Transverse colon (tissue), 4 donors: ENCODE data around the gene STRIP1. TPM values are rescaled to one million over a fixed set of nuclear protein-coding genes. Genes with fewer than 3 reads are reported as not detected.

Experiments
- DNase-seq: peaks from one replicate; pipeline ENCODE4 v3.0.0-alpha.2; 2019
- H3K27ac ChIP-seq, 4 donors: fragments of 200-600 bp; sonication (generic); 2 replicates each; pipeline ENCODE4 v1.5.1; 2016 to 2018; ENCODE audit warnings: inconsistent platforms in 4 of 4
- H3K27me3 ChIP-seq: fragments of 200-600 bp; sonication (generic); 2 replicates; pipeline ENCODE4 v1.5.1; 2017; ENCODE audit warnings: inconsistent platforms
- H3K36me3 ChIP-seq, 4 donors: fragments of 200-600 bp; sonication (generic); 2 replicates each; pipeline ENCODE4 v1.5.1; 2017 to 2019; ENCODE audit warnings: inconsistent platforms in 4 of 4
- H3K4me1 ChIP-seq, 4 donors: fragments of 200-600 bp; sonication (generic); 2 replicates each; pipeline ENCODE4 v1.5.1; 2017 to 2020; ENCODE audit warnings: inconsistent platforms in 4 of 4
- H3K4me3 ChIP-seq, 4 donors: fragments of 200-600 bp; sonication (generic); 1 replicate in 1 of 4; 2 replicates in 3 of 4; pipeline versions ENCODE4 v1.5.1 to v1.6.1; 2017 to 2019; ENCODE audit warnings: inconsistent platforms in 4 of 4
- H3K9me3 ChIP-seq, 2 donors: fragments of 200-600 bp; sonication (generic); 2 replicates each; pipeline ENCODE4 v1.5.1; 2017 to 2019; ENCODE audit warnings: inconsistent platforms in 2 of 2
- CTCF ChIP-seq, 5 experiments: fragments of 200-600 bp in 3 of 5; fragments of 450-650 bp in 2 of 5; sonication (generic) in 3 of 5; IDR thresholded peaks; 1 replicate in 2 of 5; 2 replicates in 3 of 5; pipeline ENCODE4 v1.5.1; 2016 to 2017; ENCODE audit warnings: antibody characterized with exemption in 5 of 5, inconsistent platforms in 3 of 5, mild to moderate bottlenecking in 2 of 5, moderate library complexity in 1 of 5
- EP300 ChIP-seq: sonication (generic); formaldehyde crosslinking; IDR thresholded peaks from one replicate; pipeline ENCODE4 v1.6.1; 2017; ENCODE audit warnings: antibody characterized with exemption, low read depth
- POLR2A ChIP-seq: fragments of 450-650 bp; IDR thresholded peaks from one replicate; pipeline ENCODE4 v1.6.1; 2016; ENCODE audit warnings: antibody characterized with exemption, mild to moderate bottlenecking, moderate library complexity
- POLR2AphosphoS5 ChIP-seq, 3 donors: sonication (generic); formaldehyde crosslinking; IDR thresholded peaks; one replicate each; pipeline ENCODE4 v1.6.1; 2016; ENCODE audit warnings: antibody characterized with exemption in 3 of 3
- WGBS, 2 donors: methylation state at CpG; one replicate each; pipeline ENCODE4 v1.1.5; 2018; ENCODE audit warnings: low coverage in 1 of 2; 5-methylcytosine and 5-hydroxymethylcytosine counted together
- in situ Hi-C, 4 donors: fragments of 200-750 bp; cut with MboI; loops; one replicate each; pipeline versions ENCODE4 v1.15.0 to v1.15.1; 2017; ENCODE audit warnings: low sequenced_read_pairs in 3 of 4, low pct_ligation_motif_present in 1 of 4, low pct_unique_long_range_greater_than_20kb in 1 of 4
- intact Hi-C: fragments of 100-400 bp; cut with DNase I; formaldehyde crosslinking; loops from one replicate; pipeline ENCODE4 v1.15.1; 2023; ENCODE audit warnings: low total_unique reads
- total RNA-seq, 4 donors: library from RNA; depleted of rRNA; stranded (reverse); fragments of >200 nt; gene quantifications; one replicate each; pipeline ENCODE4 v1.1.0, GENCODE V29; 2016

The STRIP1 gene
- total RNA-seq, 4 donors from 2014 or later, result 32.6 to 72.2 (median 58.7) TPM

- in situ Hi-C loops, result no loop called here
- no peak for DNase-seq
- intact Hi-C loops, result no loop called here
- H3K36me3 ChIP-seq, result peaks cover 0 to 24% (median 10%) of the 10 kb centered on the region in 4 donors
- WGBS, 2 donors, result 56% methylated on average over 1 of the region's 1 CpG
- H3K4me3 ChIP-seq, result no peak overlapping the region
- no peaks in the 10 kb centered on the region for H3K9me3 ChIP-seq
- no peak overlapping the region for H3K27ac ChIP-seq
- no peak for TF ChIP-seq CTCF (IDR thresholded peaks at IDR 0.05)
- no peak for TF ChIP-seq POLR2AphosphoS5 (IDR thresholded peaks at IDR 0.05)
- no peak for TF ChIP-seq POLR2A
- no peak for TF ChIP-seq EP300
- no peaks in the 10 kb centered on the region for H3K27me3 ChIP-seq
- peaks cover 5 to 58% (median 43%) of the 10 kb centered on the region in 4 donors for H3K4me1 ChIP-seq
Observed at GRCh38 chr1:110006516-110006915, 27.9 kb upstream of the STRIP1 start.

GRCh38 chr1:110007046-110007830 lies 27.2 kb upstream of the STRIP1 start:
- Histone ChIP-seq H3K36me3 (peaks cover 0 to 26% (median 12%) of the 10 kb centered on the region in 4 donors), H3K27ac (no peak overlapping the region), H3K9me3 (no peaks in the 10 kb centered on the region), H3K4me1 (peaks cover 5 to 58% (median 43%) of the 10 kb centered on the region in 4 donors), H3K4me3 (no peak overlapping the region), H3K27me3 (no peaks in the 10 kb centered on the region)
- 77 to 88% methylated on average over 3 to 4 of the region's 4 CpGs for whole genome bisulfite sequencing, 2 donors
- DNase-seq, result no peak
- TF ChIP-seq POLR2AphosphoS5 (IDR thresholded peaks at IDR 0.05), result no peak
- no peak for TF ChIP-seq POLR2A
- no peak for TF ChIP-seq EP300
- TF ChIP-seq CTCF (IDR thresholded peaks at IDR 0.05), result no peak
- intact Hi-C loops (no loop called here), in situ Hi-C loops (no loop called here)

GRCh38 chr1:110008971-110009565 lies 25.4 kb upstream of the STRIP1 start:
- Histone ChIP-seq H3K9me3 (no peaks in the 10 kb centered on the region), H3K4me3 (no peak overlapping the region), H3K4me1 (peaks cover 5 to 39% (median 27%) of the 10 kb centered on the region in 4 donors), H3K27ac (no peak overlapping the region), H3K36me3 (peaks cover 0 to 44% (median 21%) of the 10 kb centered on the region in 4 donors), H3K27me3 (no peaks in the 10 kb centered on the region)
- intact Hi-C loops, result no loop called here
- no peak for DNase-seq
- no peak for TF ChIP-seq EP300
- TF ChIP-seq POLR2AphosphoS5 (IDR thresholded peaks at IDR 0.05), result no peak
- no peak for TF ChIP-seq CTCF (IDR thresholded peaks at IDR 0.05)
- no peak for TF ChIP-seq POLR2A
- in situ Hi-C loops, result no loop called here
- 92 to 97% methylated on average over 7 of the region's 7 CpGs for WGBS, 2 donors

GRCh38 chr1:110011527-110012041 lies 22.8 kb upstream of the STRIP1 start:
- H3K27me3 ChIP-seq, result no peaks in the 10 kb centered on the region
- in situ Hi-C loops, result no loop called here
- H3K36me3 ChIP-seq, result peaks cover 0 to 70% (median 33%) of the 10 kb centered on the region in 4 donors
- peaks cover 0 to 18% (median 7%) of the 10 kb centered on the region in 4 donors for H3K4me1 ChIP-seq
- H3K4me3 ChIP-seq, result no peak overlapping the region
- intact Hi-C loops, result no loop called here
- H3K9me3 ChIP-seq, result no peaks in the 10 kb centered on the region
- 25 to 33% methylated on average over 2 of the region's 2 CpGs for WGBS, 2 donors
- TF ChIP-seq CTCF (IDR thresholded peaks at IDR 0.05), result peak; percentile 46 to 69 (median 57)
- TF ChIP-seq EP300, result no peak
- H3K27ac ChIP-seq, result peak overlapping the region; percentile 18 to 48 (median 22)
- DNase-seq, result peak; percentile 50
